Spleen (tissue), 11 donors: ENCODE results near the gene MAGI3. TPM values are rescaled to one million over a fixed set of nuclear protein-coding genes. Genes with fewer than 3 reads are reported as not detected.
"Not testable (repeated sequence)": the region's sequence is repeated elsewhere in the genome, so short reads cannot be mapped to it uniquely, and the experiment has no call there.

Experiments
- DNase-seq: peaks from one replicate; pipeline ENCODE4 v3.0.0-alpha.2; 2020
- H3K27ac ChIP-seq, 8 donors: fragments of 200-600 bp; sonication (generic) in 7 of 8; 1 replicate in 4 of 8; 2 replicates in 4 of 8; pipeline versions ENCODE4 v1.5.0 to v1.8.0; 2016 to 2021; ENCODE audit warnings: inconsistent platforms in 4 of 8, mild to moderate bottlenecking in 4 of 8, moderate library complexity in 1 of 8
- H3K27me3 ChIP-seq, 7 donors: fragments of 200-600 bp; sonication (generic) in 6 of 7; replicated peaks in 1 of 7; 1 replicate in 4 of 7; 2 replicates in 3 of 7; pipeline versions ENCODE4 v1.5.0 to v1.8.0; 2016 to 2021; ENCODE audit warnings: inconsistent platforms in 3 of 7, mild to moderate bottlenecking in 1 of 7
- H3K36me3 ChIP-seq, 6 donors: fragments of 200-600 bp; sonication (generic) in 5 of 6; 1 replicate in 4 of 6; 2 replicates in 2 of 6; pipeline versions ENCODE4 v1.5.0 to v1.8.0; 2016 to 2021; ENCODE audit warnings: inconsistent platforms in 2 of 6
- H3K4me1 ChIP-seq, 6 donors: fragments of 200-600 bp; sonication (generic) in 5 of 6; 1 replicate in 3 of 6; 2 replicates in 3 of 6; pipeline versions ENCODE4 v1.5.0 to v1.8.0; 2016 to 2021; ENCODE audit warnings: inconsistent platforms in 3 of 6
- H3K4me3 ChIP-seq, 8 donors: fragments of 200-600 bp; sonication (generic) in 7 of 8; 1 replicate in 4 of 8; 2 replicates in 4 of 8; pipeline versions ENCODE4 v1.5.0 to v1.8.0; 2016 to 2021; ENCODE audit warnings: inconsistent platforms in 4 of 8, mild to moderate bottlenecking in 4 of 8, moderate library complexity in 2 of 8
- H3K9me3 ChIP-seq, 8 donors: fragments of 200-600 bp; sonication (generic) in 7 of 8; 1 replicate in 4 of 8; 2 replicates in 4 of 8; pipeline versions ENCODE4 v1.5.0 to v1.8.0; 2016 to 2021; ENCODE audit warnings: inconsistent platforms in 4 of 8
- CTCF ChIP-seq, 11 experiments: fragments of 200-600 bp in 7 of 11; fragments of 450-650 bp in 4 of 11; sonication (generic) in 4 of 11; IDR thresholded peaks in 8 of 11; conservative IDR thresholded peaks in 3 of 11; 1 replicate in 7 of 11; 2 replicates in 4 of 11; pipeline versions ENCODE4 v1.4.0 to v1.8.0; 2016 to 2021; ENCODE audit warnings: antibody characterized with exemption in 11 of 11, inconsistent platforms in 4 of 11, mild to moderate bottlenecking in 1 of 11
- POLR2A ChIP-seq, 3 donors: fragments of 450-650 bp; IDR thresholded peaks; one replicate each; pipeline ENCODE4 v1.5.1; 2017; ENCODE audit warnings: antibody characterized with exemption in 3 of 3, mild to moderate bottlenecking in 1 of 3
- POLR2AphosphoS5 ChIP-seq, 3 donors: sonication (generic); formaldehyde crosslinking; IDR thresholded peaks; one replicate each; pipeline ENCODE4 v1.5.1; 2017; ENCODE audit warnings: antibody characterized with exemption in 3 of 3
- WGBS, 5 donors: extraction: QIAGEN DNeasy Blood & Tissue Kit in 3 of 5; methylation state at CpG; one replicate each; pipeline versions ENCODE4 v1.1.5 to v1.1.7; 2013 to 2018; 5-methylcytosine and 5-hydroxymethylcytosine counted together
- intact Hi-C: fragments of 100-400 bp; cut with DNase I; formaldehyde crosslinking; loops from one replicate; pipeline ENCODE4 v1.15.0; 2023; ENCODE audit warnings: low total_unique reads
- polyA plus RNA-seq, 3 donors: library from polyadenylated mRNA; stranded (reverse); fragments of 200-250 nt; gene quantifications; one replicate each; pipeline ENCODE4 v1.2.1, GENCODE V29; 2013
- total RNA-seq, 7 donors: library from RNA; depleted of rRNA in 3 of 7; stranded (reverse); fragments of >200 nt in 3 of 7; fragmentation: NEBNext Ultra II Directional in 4 of 7; extraction: Animal tissue kit (Norgen Biotek cat#: 25700) in 4 of 7; gene quantifications; one replicate each; pipeline versions ENCODE4 v1.1.0 to v1.2.1, GENCODE V29; 2016 to 2021
- donor health status: healthy with polysubstance abuse.
- donor health status: DM: no; HTN: no; CAD: no; lungs with moderate emphysema.
- donor health status: DM: no; HTN: no; CAD: no.
- donor health status: Bipolar disorder and iron deficiency.
- donor health status: healthy.
- donor health status: DM: no; HTN: no; CAD: no.
- donor health status: DM: yes; HTN: yes; CAD: no.

Gene MAGI3
- total and polyA plus RNA-seq, 10 donors: 0.74 to 16.3 (median 9.9) TPM

DNA sequence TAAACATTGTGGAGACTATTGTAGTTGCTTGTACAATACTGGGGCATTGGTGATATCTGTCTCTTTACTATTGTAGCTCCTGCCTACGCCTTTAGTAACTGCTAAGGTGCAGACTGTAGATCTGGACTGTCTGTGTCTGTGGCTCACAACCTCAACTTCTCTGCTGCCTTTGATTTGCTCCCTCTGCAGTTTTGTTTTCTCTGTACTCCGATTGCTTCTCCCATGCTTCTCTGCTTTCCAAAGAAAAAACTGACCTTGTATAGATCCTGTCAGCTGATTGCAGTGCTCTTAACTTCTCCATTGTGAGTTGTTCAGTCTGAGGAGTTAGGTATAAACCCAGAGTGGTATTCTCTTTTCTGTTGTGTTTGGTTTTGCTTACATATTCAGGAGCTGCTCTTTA lies 15.3 kb downstream of the MAGI3 start:
- no peak for DNase-seq
- Histone ChIP-seq H3K27ac (peak overlapping the region in 7 of 8 donors; percentile 11 to 75 (median 55)), H3K36me3 (no peaks in the 10 kb centered on the region), H3K27me3 (no peaks in the 10 kb centered on the region), H3K4me3 (no peak overlapping the region), H3K9me3 (no peaks in the 10 kb centered on the region), H3K4me1 (peaks cover 0 to 14% (median 0%) of the 10 kb centered on the region in 6 donors)
- no peak for TF ChIP-seq POLR2A (IDR thresholded peaks at IDR 0.05)
- TF ChIP-seq POLR2AphosphoS5 (IDR thresholded peaks at IDR 0.05): no peak
- TF ChIP-seq CTCF (IDR thresholded peaks at IDR 0.05 in 8 of 11, conservative IDR thresholded peaks at IDR 0.05 in 3 of 11): no peak
- intact Hi-C loops: no loop called here
- 49 to 66% (median 62%) methylated on average over 2 of the region's 2 CpGs for WGBS, 5 donors

- Histone ChIP-seq H3K4me1 (peaks cover 0 to 14% (median 0%) of the 10 kb centered on the region in 6 donors), H3K27ac (peak overlapping the region in 7 of 8 donors; percentile 11 to 75 (median 55))
- H3K4me3 ChIP-seq, intact Hi-C loops, DNase-seq, H3K9me3 ChIP-seq, H3K27me3 ChIP-seq, H3K36me3 ChIP-seq: not testable (repeated sequence)
- 72 to 80% (median 77%) methylated on average over 4 of the region's 4 CpGs for WGBS, 5 donors
These were observed 15.8 kb downstream of the MAGI3 start for GRCh38 chr1:113406149-113406548.

- Histone ChIP-seq H3K36me3 (no peaks in the 10 kb centered on the region), H3K4me3 (no peak overlapping the region), H3K9me3 (peaks cover 0 to 13% (median 6%) of the 10 kb centered on the region in 8 donors), H3K27me3 (no peaks in the 10 kb centered on the region), H3K27ac (no peak overlapping the region), H3K4me1 (peaks cover 0 to 14% (median 0%) of the 10 kb centered on the region in 6 donors)
- TF ChIP-seq CTCF (IDR thresholded peaks at IDR 0.05 in 8 of 11, conservative IDR thresholded peaks at IDR 0.05 in 3 of 11) (no peak), POLR2AphosphoS5 (IDR thresholded peaks at IDR 0.05) (no peak), POLR2A (IDR thresholded peaks at IDR 0.05) (no peak)
- DNase-seq: no peak
- intact Hi-C loops: no loop called here
These were observed 19.0 kb downstream of the MAGI3 start for GRCh38 chr1:113409363-113409762.

- H3K36me3 ChIP-seq, H3K4me1 ChIP-seq, H3K4me3 ChIP-seq, DNase-seq, H3K27ac ChIP-seq, intact Hi-C loops, H3K27me3 ChIP-seq: not testable (repeated sequence)
- WGBS, 5 donors: 95 to 99% (median 95%) methylated on average over 4 of the region's 4 CpGs
- H3K9me3 ChIP-seq: peaks cover 0 to 13% (median 6%) of the 10 kb centered on the region in 8 donors
These were observed 21.7 kb downstream of the MAGI3 start for GRCh38 chr1:113412020-113412419.

DNA sequence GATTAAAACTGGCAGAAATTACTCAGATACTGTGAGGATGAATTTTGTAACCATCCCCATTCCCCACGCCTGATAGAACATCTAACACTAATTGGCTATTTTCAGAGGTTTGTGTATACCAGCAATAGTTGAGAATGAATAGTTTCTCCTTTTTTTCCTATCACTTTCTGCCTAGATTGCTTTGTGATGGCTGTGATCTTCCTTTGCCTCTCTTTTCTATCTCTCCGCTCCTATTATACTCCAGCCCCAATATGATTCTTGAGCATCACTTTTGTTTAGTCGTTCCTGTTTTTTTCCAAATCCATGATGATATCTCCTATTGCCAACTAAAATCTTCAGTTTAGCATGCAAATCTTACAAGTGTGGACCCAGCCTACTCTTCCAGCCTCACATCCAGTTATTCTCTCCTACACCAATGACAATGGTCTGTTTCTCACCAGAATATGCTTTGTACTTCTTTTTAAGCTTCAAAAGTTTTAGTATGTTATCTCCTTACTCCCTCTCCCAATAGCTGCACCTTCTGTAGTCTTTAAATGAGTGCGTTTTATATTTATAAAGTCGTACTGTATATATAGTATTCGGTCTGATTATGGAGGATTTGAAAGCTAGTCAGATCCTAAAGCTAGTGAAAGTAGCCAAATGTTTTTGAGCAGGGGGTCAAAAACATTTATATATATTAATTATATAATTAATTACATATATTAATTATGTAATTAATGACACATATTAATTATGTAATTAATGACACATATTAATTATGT lies 25.2 kb downstream of the MAGI3 start:
- intact Hi-C loops: no loop called here
- Histone ChIP-seq H3K4me1 (no peaks in the 10 kb centered on the region), H3K27ac (no peak overlapping the region), H3K27me3 (no peaks in the 10 kb centered on the region), H3K36me3 (no peaks in the 10 kb centered on the region), H3K4me3 (no peak overlapping the region), H3K9me3 (peaks cover 0 to 19% (median 7%) of the 10 kb centered on the region in 8 donors)
- WGBS, 5 donors: 89 to 92% (median 90%) methylated on average over 6 of the region's 6 CpGs
- no peak for DNase-seq
- TF ChIP-seq POLR2AphosphoS5 (IDR thresholded peaks at IDR 0.05): no peak

- intact Hi-C loops, H3K4me1 ChIP-seq, H3K27ac ChIP-seq, H3K36me3 ChIP-seq, H3K27me3 ChIP-seq, H3K4me3 ChIP-seq, DNase-seq: not testable (repeated sequence)
- H3K9me3 ChIP-seq: peaks cover 0 to 19% (median 7%) of the 10 kb centered on the region in 8 donors
These were observed 25.8 kb downstream of the MAGI3 start for GRCh38 chr1:113416071-113416470.
